ENCODE results near the gene ALDH3B1.

Gene ALDH3B1

GRCh38 chr11:68076371-68077042 is 66.4 kb downstream of the ALDH3B1 start:
- no peak for DNase-seq

- no peak for DNase-seq
Observed at GRCh38 chr11:68077617-68078582, 67.8 kb downstream of the ALDH3B1 start.

Measured in T1000 (cell line).